GM18873 (cell line): ENCODE data around the gene NTNG2.

Source experiments
- ATAC-seq: cut with Tn5 transposase; IDR thresholded peaks from one replicate; pipeline ENCODE4 v1.9.1; 2021; ENCODE audit warnings: mild to moderate bottlenecking, moderate library complexity, moderate number of reproducible peaks; ENCODE audit not compliant: unreplicated experiment, low FRiP score

NTNG2 gene

DNA sequence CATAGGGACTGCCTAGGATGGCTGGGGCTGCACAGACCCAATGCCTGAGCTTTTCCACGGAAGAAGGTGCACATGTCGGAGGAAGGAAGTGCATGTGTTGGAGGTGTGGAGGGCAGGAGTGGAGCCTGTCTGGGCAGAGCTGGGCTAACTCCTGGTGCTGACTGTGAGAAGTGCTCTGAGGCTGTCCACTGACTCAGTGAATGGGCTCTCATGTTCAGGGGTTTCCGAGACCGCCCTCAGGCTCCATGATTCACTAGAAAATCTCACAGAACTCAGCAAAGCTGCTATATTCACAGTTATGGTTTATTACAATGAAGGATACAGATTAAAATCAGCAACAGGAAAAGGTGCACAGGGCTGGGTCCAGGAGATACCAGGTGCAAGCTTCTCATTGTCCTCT is 37.2 kb downstream of the NTNG2 start:
- ATAC-seq: no peak

DNA sequence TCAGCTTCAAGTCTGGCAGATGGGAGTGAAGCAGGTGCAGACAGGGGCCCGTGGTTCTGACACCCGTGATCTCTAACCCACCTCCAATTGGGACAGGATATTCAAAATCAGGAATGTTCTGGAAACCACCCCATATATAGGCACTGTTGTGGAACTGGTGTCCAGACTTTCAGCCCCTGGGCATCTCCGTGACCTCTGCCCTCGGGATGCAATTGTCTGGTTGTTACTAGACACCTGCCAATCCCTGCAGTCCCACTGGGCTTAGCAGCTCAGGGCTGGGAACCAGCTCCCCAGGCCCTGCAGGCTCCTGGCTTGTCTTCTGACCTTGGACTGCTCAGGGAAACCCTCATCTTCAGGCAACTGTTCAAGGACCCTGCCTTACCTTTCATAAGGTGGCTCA is 38.8 kb downstream of the NTNG2 start:
- ATAC-seq: no peak

DNA sequence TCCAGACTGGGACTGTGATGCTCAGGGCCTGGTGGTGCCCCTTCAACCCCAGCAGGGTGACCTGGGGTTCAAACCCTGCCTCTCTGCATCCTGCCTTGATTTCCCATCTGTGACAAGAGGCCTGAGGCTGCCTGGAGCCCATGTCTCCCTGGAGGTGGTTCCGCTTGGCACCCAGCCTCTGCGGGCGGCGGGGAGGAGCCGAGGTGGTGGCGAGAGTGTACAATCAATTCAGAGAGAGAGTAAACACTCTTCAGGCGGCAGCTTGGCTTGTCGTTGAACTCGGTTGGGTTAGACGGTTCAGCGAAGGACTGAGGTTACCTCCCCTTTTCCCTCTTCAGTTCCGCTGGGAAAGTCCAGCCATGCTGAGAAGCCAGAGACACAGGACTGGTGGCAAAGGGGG is 39.3 kb downstream of the NTNG2 start:
- no peak for ATAC-seq

DNA sequence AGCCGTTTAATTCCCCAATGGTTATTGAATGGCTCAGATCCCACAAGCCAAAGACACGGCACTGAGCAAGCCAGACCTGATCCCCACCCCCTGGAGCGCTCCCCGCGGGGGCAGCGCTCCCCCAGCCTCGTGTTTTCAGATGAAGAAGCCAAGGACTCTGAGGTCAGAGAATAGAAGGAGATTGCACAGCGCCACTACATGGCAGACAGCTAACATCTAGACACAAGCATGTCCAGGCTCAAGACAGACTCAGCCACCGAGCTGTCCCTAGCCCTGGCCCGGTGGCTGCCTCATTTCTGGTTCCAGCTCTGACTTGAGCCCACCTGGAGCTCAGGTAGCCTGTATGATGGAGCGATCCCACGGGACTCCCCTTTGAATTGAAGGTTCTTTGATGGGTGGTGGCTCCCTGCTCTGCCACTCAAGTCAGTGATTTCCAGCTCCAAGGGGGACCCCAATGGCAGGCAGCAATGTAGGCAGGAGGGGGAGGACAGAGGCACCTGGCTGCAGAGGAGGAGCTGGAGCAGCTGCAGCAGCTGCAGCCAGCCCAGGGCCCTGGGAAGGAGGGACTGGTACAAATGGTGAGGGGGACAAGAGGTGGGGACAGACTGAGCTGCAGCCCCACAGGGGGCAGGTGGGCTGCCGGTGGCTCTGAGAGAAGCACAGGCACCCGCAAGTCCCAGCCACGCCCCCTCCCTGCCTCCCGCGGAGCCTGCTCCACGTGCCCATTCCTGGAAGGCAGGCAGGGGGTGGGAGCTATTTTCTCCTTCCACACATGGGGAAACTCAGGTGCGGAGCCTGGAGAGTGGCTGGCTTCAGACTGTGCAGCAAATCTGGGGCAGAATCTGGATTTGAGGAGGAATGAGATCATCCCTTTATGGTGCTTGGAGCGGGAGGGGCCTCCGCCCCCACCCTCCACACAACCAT is 40.2 kb downstream of the NTNG2 start:
- ATAC-seq: no peak

DNA sequence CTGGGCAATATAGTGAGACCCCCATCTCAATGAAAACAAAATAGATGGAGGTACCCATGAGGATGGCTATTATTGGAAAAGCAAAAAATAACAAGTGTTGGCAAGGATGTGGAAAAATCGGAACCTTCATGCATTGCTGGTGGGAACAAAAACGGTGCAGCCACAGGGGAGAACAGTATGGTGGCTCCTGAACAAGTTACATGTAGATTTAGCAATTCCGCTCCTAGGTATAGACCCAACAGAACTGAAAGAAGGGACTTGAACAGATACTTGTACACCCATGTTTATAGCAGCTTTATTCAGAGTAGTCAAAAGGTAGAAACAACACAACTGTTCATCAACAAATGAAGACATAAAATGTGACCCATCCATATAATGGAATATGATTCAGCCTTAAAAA is 43.0 kb downstream of the NTNG2 start:
- no peak for ATAC-seq

DNA sequence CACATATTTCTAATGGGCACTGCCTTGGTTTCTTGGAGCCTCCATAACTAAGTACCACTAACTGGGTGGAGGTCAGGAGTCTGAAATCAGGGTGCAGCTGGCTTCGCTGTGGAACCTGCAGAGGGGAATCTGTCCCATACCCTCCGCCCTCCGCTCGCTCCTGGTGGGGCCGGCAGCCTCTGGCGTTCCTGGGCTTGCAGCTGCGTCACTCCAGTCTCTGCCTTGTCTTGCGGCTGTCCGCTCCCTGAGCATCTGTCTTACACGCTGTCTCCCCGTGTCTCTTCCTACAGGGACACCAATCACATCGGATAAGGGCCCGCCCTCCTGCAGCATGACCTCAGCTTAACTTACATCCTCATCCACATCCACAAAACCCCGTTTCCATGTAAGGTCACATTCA is 45.4 kb downstream of the NTNG2 start:
- no peak for ATAC-seq

DNA sequence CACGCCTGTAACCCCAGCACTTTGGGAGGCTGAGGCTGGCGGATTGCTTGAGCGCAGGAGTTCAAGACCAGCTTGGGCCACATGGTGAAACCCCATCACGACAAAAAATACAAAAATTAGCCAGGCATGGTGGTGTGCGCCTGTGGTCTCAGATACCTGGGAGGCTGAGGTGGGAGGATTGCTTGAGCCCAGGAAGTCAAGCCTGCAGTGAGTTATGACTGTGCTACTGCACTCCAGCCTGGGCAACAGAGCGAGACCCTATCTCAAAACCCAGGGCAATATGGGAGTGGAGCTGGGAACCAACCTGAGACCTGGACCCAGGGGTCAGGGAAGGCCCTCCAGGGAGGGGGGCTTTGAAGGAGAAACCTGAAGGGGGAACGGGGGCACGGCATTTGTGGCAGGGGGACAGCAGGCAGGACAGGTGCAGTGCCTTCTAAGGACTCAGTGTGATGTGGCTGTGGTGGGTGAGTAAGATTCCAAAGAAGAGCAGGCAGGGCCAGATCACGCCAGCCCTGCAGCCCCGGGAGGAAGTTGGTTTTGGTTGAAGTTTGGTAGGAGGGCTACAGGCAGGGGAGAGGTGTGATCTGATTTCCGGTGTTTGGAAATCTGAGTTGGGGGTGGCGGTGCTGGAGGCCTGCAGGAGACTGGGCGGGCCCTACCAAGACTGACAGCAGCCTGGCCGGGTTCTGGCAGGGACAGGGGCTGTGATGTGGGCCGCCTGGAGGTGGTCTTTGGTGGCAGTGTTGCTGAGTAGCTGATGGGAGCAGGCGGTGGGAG is 46.2 kb downstream of the NTNG2 start:
- no peak for ATAC-seq

DNA sequence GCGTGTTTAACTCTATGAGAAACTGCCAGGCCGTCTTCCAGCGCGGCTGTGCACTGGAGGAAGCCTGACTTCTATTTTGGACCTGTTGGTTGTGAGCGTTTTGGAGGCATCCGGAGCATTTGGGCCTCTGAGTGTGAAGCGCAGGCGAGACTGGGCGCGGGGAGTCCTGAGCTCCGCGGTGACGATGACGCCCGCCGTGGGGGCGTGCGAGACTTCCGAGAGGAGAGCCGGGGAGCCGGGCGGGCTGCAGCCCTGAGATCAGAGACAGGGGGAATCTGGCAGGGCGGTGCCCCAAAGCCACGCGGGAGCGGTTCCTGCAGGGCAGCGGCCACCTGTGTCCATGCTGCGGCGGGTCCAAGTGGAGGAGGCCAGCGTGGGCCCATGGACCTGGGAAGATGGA is 47.4 kb downstream of the NTNG2 start:
- ATAC-seq: no peak

DNA sequence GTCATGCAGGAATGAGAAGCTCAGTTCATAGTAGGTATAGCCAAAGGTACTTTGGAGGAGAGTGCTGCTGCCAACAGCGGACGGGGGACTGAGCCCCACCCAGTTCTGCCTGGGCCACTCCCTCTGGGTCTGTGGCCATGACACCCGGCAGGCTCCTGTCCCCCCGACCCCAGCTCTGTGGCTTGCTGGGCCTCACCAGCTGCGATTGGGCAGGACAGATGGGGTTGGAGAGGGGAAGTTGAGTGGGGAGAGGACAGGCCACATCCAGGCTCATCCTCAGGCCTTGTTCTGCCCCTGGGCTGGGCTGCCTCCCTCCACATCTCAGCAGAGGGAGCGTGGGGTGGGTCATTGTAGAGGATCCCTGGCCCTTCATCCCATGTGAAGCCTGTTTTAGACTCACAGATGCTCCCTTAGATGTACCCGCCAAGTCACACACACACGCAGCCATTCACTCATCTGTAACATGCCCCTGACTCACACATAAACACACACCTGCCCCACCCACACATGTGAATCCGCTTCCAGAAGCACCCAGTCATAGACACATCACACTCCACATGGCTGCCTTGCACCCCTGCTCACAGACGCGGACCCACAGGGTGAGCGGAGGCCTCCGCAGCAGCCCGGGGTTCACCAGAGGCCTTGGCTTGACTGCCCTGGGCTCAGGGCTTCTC is 48.8 kb downstream of the NTNG2 start:
- ATAC-seq: no peak

DNA sequence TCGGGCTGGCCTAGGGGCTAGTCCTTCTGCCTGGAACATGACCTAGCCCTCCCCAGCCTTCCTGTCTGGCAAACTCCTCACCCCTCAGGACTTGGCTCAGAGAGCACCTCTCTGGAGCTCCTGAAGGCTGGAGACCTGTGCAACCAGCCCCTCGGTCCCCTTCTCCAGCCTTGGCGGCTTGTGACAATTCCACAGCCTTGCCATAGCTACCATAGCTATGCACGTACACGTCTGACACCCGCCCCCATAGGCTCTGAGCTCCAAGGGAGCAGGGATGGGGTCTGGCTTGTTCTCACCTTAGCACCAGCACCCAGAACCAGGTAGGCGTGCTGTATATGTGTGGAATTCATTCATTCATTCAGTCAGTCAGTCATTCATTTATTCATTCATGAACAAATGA is 49.7 kb downstream of the NTNG2 start:
- ATAC-seq: no peak

DNA sequence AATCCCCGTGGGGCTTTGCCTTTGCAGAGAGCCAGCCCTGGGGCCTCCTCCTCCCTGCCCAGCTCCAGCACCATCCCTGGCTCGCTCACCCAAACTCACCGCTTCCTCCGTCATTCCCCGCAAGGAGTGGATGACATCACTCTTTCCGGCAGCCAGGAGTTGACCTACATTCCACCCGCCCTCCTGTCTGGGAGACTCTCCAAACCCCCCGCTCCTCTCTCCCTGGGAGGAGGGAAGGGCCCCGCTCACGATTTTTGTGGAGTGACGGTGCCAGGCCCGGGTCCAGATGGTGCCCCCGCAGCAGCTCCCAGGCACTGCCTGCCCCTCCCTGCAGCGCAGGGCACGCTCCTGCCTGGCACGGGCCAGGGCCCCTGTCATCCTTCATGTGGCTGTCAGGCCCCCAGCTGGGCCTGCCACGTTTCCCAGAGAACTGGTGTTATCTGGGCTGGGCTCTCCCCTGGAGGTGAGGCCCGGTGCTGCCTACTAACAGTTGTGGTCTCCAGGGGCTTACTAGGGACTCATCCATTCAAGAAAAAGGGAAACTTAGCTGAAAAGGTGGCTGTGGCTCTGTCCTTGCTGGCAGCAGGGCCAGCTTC is 52.3 kb downstream of the NTNG2 start:
- ATAC-seq: no peak

DNA sequence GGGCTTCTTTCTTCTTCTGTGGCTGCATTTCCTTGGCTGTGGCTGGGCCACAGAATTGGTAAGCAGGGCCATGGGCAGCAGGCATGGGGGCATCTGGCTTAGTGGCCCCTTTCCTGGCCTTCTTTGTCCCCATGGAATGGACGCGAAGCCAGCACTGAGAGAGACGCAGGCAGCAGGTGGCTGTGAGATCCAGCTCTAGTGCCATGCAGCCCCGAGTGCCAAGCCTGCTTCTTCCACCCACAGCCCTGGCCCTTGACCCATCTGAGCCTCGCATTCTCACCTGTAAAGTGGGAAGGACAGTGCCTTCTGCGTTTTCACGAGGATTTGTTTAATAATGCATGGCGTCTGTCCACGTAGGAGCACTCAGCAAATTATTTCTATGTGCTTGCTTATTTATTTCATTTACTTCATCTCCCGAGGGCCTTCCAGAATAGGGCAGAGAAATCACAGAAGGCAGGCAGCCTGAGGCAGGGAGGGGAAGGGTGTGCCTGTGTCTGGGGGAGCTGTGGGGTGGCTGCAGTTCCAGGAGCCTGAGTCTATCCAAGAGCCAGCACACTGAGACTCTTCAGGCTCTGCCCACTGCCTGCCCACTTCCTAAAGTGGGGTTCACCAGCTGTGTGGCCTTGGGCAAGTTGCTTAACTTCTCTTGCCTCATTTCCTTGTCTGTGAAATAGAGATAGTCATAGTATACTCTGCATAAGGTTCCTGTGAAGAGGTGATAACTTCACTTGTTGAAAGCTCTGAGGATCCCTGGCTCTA is 55.2 kb downstream of the NTNG2 start:
- ATAC-seq: no peak

DNA sequence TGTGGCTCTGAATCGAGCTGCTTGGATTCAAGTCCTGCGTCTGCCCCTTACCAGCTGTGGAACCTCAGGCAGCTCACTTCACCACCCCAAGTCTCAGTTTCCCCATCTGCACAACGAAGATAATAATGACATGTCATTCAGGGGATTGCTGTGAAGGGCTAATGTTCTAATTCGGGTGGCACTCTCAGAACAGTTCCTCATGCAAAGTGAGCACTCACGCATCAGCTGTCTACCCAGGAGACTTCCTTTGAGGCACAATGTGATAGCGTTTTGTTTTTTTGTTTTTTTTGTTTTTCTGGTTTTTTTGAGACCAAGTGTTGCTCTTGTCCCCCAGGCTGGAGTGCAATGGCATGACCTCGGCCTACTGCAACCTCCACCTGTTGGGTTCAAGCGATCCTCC is 56.4 kb downstream of the NTNG2 start:
- ATAC-seq: no peak

DNA sequence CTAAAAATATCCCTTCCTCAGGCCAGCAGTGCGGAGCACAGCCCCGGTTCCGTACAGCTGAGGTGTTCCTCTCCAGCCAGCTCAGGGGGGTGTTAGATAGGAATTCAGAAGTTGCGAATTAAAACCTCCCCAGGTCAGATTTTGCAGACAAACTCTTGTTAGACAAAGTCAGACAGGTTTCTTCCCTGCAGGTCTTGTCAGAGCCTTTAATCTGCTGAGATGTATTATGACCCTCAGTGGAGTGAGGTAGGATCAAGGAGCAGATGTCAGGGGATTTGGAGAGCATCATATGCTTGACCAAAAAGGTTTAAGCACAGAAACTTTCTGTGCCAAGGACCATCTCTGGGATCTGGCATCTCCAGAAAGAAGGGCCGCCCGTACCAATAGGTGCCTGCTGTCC is 60.1 kb downstream of the NTNG2 start:
- no peak for ATAC-seq

DNA sequence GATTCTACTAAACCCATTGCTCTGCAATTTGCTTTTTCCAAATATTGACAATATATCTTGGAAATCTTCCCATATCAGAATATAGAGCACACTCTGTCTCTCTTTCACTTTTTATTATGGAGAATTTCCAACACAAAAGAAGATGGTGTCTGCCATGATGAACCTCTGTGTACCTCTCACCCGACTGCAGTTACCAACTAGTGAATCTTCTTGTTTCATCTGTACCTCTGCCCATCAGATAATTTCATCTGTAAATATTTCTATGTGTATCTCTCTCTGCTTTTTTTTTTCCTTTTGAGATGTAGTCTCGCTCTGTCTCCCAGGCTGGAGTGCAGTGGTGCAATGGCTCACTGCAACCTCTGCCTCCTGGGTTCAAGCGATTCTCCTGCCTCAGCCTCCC is 62.8 kb downstream of the NTNG2 start:
- ATAC-seq: no peak

DNA sequence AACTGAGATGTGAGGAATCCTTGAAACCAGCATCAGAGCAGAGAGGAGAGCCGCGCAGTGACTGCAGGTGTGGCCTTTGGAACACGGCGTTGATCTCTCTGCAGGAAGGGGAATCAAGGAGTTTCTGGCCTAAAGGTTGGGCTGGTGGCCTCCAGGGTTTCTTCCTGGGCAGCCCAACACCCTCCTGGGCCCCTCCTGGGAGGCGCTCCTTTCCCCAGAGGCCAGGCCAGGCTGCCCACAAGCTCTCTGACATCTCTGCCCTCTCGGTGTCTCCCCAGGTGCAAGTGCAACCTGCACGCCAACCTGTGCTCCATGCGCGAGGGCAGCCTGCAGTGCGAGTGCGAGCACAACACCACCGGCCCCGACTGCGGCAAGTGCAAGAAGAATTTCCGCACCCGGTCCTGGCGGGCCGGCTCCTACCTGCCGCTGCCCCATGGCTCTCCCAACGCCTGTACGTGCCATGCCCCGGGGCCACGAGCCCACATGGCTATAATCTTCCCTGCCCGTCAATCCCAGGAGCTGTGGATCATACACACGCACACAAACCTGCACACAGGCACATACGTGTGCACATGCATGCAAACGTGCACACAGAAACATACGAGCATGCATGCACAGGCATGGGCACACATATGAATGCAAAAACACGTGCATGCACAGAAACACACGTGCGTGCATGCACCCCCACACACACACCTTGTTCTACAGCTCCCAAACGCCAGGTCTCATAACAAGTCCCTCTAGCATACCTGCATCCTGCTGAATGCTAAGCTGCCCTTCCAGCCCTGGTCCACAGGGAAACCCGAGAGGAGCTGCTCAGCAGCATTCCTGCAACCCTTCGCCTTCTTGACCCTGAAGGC is 64.9 kb downstream of the NTNG2 start:
- no peak for ATAC-seq

DNA sequence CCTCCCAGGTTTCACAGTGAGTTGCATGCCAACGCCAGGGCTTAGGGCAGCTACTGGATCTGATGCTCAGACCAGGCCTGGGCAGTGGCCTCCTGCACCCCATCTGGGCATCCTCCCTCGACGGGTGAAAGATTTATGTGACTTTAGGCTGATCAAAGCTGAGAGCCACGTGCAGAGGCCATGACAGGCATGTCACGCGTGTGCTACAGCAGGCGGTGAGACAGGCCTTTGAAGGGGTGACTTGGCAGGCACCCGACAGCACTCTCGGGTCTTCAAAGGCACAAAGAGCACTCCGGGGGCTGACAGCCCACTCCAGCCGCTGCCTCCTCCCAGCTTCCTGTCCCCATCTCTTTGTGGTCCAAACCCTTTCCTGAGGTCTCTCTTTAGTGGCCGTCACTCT is 66.2 kb downstream of the NTNG2 start:
- ATAC-seq: no peak

DNA sequence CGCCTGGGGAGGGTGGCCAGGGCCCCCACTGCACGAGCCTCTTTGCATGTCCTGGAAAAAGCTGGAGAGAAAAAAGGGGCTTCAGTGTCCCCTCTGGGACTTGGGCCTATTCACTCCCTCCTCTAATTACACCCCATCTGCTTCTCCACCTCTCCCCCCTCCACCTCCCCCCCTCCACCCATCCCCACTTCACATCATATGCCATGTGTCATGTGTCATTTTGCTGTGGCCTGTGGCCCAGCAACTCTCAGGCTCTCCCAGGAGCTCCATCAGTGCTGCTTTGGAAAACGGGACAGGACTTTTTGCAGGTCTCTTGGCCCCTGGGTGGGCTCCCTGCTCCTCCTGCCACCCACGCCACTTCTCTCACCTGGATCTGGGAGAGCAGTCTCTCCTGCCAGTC is 68.7 kb downstream of the NTNG2 start:
- no peak for ATAC-seq

DNA sequence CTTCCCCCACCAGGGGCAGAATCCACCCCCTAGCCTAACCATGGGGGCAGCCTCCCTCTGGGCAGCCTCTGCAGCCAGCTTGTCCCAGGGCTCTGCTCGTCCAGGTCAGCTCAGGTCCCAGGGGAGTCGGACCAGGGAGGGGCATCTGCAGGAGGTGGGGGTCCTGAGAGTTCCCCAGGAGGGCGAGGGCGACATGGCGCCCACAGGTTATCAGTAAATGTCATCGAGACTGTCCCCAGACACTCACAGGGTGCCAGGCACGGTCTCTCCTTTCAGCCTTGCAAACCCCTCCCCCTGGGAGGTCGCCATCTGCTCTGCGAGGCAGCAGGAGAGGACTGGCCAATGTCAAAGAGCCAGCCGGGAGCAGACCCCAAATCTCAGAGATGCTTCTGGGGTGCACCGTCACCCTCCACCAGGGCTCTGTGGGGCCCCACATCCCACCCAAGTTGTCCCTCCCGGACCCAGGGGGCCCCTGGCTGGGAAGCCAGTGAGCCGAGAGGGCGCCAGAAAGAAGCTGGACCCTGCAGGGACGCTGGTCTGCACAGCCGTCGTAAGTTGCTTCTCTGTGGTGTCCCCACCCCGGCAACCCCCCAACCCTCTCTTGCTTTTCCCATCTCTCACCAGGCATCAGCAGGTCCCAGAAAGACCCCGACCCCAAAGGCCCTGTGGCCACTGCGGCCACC is 69.3 kb downstream of the NTNG2 start:
- no peak for ATAC-seq
